Activated effector memory CD4-positive, alpha-beta T cell treated with Interleukin-2 at 50 U/mL for 16 hours (primary cell): ENCODE results near the gene LDAH.

Experiments
- DNase-seq: peaks from one replicate; pipeline ENCODE4 v3.0.0-alpha.2; 2020

LDAH gene

GRCh38 chr2:20678780-20679179 is 144.1 kb downstream of the LDAH start:
- DNase-seq = no peak

GRCh38 chr2:20678086-20678395 is 144.9 kb downstream of the LDAH start:
- no peak for DNase-seq

- DNase-seq = no peak
Measured at GRCh38 chr2:20677301-20678085, 145.4 kb downstream of the LDAH start.

GRCh38 chr2:20676353-20677215 is 146.3 kb downstream of the LDAH start:
- no peak for DNase-seq

- DNase-seq = no peak
Measured at GRCh38 chr2:20675701-20676352, 147.1 kb downstream of the LDAH start.

- DNase-seq = no peak
Measured at GRCh38 chr2:20674974-20675679, 147.8 kb downstream of the LDAH start.

GRCh38 chr2:20674309-20674965 is 148.5 kb downstream of the LDAH start:
- no peak for DNase-seq

- DNase-seq = no peak
Measured at GRCh38 chr2:20673686-20674308, 149.1 kb downstream of the LDAH start.

GRCh38 chr2:20672201-20672951 is 150.5 kb downstream of the LDAH start:
- no peak for DNase-seq

- DNase-seq = no peak
Measured at GRCh38 chr2:20671736-20672080, 151.2 kb downstream of the LDAH start.

GRCh38 chr2:20671036-20671735 is 151.7 kb downstream of the LDAH start:
- DNase-seq = no peak

- DNase-seq = no peak
Measured at GRCh38 chr2:20670315-20671035, 152.4 kb downstream of the LDAH start.

GRCh38 chr2:20669562-20670314 is 153.2 kb downstream of the LDAH start:
- DNase-seq = no peak

- no peak for DNase-seq
Measured at GRCh38 chr2:20668871-20669475, 153.9 kb downstream of the LDAH start.

- DNase-seq = no peak
Measured at GRCh38 chr2:20668451-20668850, 154.4 kb downstream of the LDAH start.

GRCh38 chr2:20667531-20668401 is 155.1 kb downstream of the LDAH start:
- no peak for DNase-seq

- DNase-seq = no peak
Measured at GRCh38 chr2:20667151-20667530, 155.8 kb downstream of the LDAH start.
